Endothelial cell (in vitro differentiated cells): ENCODE measurements around the gene SFMBT2. TPM values are rescaled to one million over a fixed set of nuclear protein-coding genes. Genes with fewer than 3 reads are reported as not detected.

Source experiments
- DNase-seq: peaks from one replicate; pipeline ENCODE4 v3.0.0; 2021; ENCODE audit warnings: low spot score
- H3K27ac Mint-ChIP-seq: one replicate; pipeline ENCODE4 v1.8.0; 2021; ENCODE audit warnings: mixed read lengths, inconsistent platforms; ENCODE audit not compliant: unreplicated experiment
- H3K27me3 Mint-ChIP-seq: one replicate; pipeline ENCODE4 v1.8.0; 2021; ENCODE audit warnings: mild to moderate bottlenecking, moderate library complexity, mixed read lengths, inconsistent platforms; ENCODE audit not compliant: unreplicated experiment
- H3K36me3 Mint-ChIP-seq: one replicate; pipeline ENCODE4 v1.8.0; 2021; ENCODE audit warnings: mild to moderate bottlenecking, low read depth, mixed read lengths, inconsistent platforms; ENCODE audit not compliant: unreplicated experiment
- H3K4me1 Mint-ChIP-seq: one replicate; pipeline ENCODE4 v1.8.0; 2021; ENCODE audit warnings: mild to moderate bottlenecking, mixed read lengths, inconsistent platforms; ENCODE audit not compliant: unreplicated experiment
- H3K4me3 Mint-ChIP-seq: one replicate; pipeline ENCODE4 v1.8.0; 2021; ENCODE audit warnings: mild to moderate bottlenecking, mixed read lengths, inconsistent platforms; ENCODE audit not compliant: unreplicated experiment
- H3K9me3 Mint-ChIP-seq: one replicate; pipeline ENCODE4 v1.8.0; 2021; ENCODE audit warnings: mixed read lengths, inconsistent platforms; ENCODE audit not compliant: unreplicated experiment
- total RNA-seq: library from RNA; stranded (reverse); fragmentation: NEBNext Ultra II Directional; extraction: Animal tissue kit (Norgen Biotek cat#: 25700); gene quantifications from one replicate; pipeline ENCODE4 v1.2.1, GENCODE V29; 2021; ENCODE audit not compliant: unreplicated experiment
- TF ChIP-seq, protein P1 (sequence below): fragments of 200-600 bp; sonication (generic); IDR thresholded peaks from one replicate; pipeline ENCODE4 v1.5.0; 2021; ENCODE audit warnings: antibody characterized with exemption; ENCODE audit not compliant: unreplicated experiment

SFMBT2 gene
- total RNA-seq, 1 donor from 2014 or later: 16.0 TPM

- no peaks in the 10 kb centered on the region for H3K4me1 Mint-ChIP-seq
- no peak overlapping the region for H3K4me3 Mint-ChIP-seq
- TF ChIP-seq, protein P1, sequence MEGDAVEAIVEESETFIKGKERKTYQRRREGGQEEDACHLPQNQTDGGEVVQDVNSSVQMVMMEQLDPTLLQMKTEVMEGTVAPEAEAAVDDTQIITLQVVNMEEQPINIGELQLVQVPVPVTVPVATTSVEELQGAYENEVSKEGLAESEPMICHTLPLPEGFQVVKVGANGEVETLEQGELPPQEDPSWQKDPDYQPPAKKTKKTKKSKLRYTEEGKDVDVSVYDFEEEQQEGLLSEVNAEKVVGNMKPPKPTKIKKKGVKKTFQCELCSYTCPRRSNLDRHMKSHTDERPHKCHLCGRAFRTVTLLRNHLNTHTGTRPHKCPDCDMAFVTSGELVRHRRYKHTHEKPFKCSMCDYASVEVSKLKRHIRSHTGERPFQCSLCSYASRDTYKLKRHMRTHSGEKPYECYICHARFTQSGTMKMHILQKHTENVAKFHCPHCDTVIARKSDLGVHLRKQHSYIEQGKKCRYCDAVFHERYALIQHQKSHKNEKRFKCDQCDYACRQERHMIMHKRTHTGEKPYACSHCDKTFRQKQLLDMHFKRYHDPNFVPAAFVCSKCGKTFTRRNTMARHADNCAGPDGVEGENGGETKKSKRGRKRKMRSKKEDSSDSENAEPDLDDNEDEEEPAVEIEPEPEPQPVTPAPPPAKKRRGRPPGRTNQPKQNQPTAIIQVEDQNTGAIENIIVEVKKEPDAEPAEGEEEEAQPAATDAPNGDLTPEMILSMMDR: no peak
- peaks cover 38% of the 10 kb centered on the region for H3K36me3 Mint-ChIP-seq
- DNase-seq: no peak
- H3K27ac Mint-ChIP-seq: no peak overlapping the region
- H3K27me3 Mint-ChIP-seq: peaks cover 8% of the 10 kb centered on the region
- peaks cover 4% of the 10 kb centered on the region for H3K9me3 Mint-ChIP-seq
Measured at GRCh38 chr10:7199152-7199760, 211.6 kb downstream of the SFMBT2 start.

DNA sequence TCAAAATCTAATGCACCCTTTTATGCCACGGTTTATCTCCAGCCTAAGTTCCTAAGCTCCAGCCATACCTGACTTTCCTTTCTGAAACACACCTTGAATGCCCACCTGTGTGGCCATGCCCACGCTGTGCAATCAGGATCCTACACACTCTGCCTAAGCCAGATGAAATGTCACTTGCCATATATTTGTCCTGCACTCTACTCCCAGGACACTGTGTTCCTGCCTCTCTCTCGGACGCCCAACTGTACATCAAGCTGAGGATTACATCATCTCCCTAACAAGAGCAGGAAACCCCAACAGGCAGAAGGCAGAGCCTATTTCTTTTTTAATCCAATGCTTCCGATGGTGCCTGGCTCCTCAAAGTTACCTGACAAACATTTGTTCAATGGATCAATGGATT is 214.6 kb downstream of the SFMBT2 start:
- DNase-seq: no peak
- Mint-ChIP-seq H3K27ac (no peak overlapping the region), H3K9me3 (peaks cover 4% of the 10 kb centered on the region), H3K4me3 (peak overlapping the region; percentile 44), H3K27me3 (peaks cover 8% of the 10 kb centered on the region), H3K36me3 (peaks cover 37% of the 10 kb centered on the region), H3K4me1 (peaks cover 2% of the 10 kb centered on the region)
- TF ChIP-seq, protein P1: no peak

DNA sequence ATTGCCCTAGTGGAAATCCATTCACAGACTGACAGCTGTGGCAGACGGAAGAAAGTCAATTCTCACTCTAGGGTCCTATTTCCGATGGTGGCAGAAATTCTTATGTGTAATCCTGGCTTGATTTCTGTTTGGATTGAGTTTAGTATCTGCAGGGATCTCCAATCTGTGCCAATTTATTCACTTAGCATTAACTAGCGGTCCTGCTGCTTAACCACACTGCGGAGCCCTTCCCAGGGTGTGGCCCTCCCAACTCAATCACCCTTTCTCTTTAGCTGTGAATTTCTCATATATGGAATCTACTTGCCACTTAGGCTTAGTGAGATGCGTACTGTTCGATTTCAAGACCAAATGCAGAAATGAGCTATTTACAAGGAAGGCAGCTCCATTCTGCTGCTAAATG is 215.7 kb downstream of the SFMBT2 start:
- Mint-ChIP-seq H3K4me1 (peaks cover 2% of the 10 kb centered on the region), H3K4me3 (peak overlapping the region; percentile 43), H3K27ac (no peak overlapping the region), H3K36me3 (peaks cover 43% of the 10 kb centered on the region), H3K9me3 (peaks cover 4% of the 10 kb centered on the region), H3K27me3 (peaks cover 8% of the 10 kb centered on the region)
- no peak for DNase-seq
- TF ChIP-seq, protein P1: no peak

- peaks cover 4% of the 10 kb centered on the region for H3K9me3 Mint-ChIP-seq
- TF ChIP-seq, protein P1: no peak
- H3K4me1 Mint-ChIP-seq: peaks cover 2% of the 10 kb centered on the region
- H3K27me3 Mint-ChIP-seq: peaks cover 8% of the 10 kb centered on the region
- peaks cover 44% of the 10 kb centered on the region for H3K36me3 Mint-ChIP-seq
- no peak overlapping the region for H3K27ac Mint-ChIP-seq
- DNase-seq: no peak
- H3K4me3 Mint-ChIP-seq: peak overlapping the region; percentile 43
Measured at GRCh38 chr10:7194571-7194970, 216.3 kb downstream of the SFMBT2 start.

GRCh38 chr10:7193369-7193768 is 217.5 kb downstream of the SFMBT2 start:
- TF ChIP-seq, protein P1: no peak
- Mint-ChIP-seq H3K36me3 (peaks cover 43% of the 10 kb centered on the region), H3K4me3 (no peak overlapping the region), H3K4me1 (peaks cover 2% of the 10 kb centered on the region), H3K27me3 (peaks cover 8% of the 10 kb centered on the region), H3K27ac (no peak overlapping the region), H3K9me3 (peaks cover 4% of the 10 kb centered on the region)
- no peak for DNase-seq
